ENCODE results near the gene RNF213.
"Not testable (repeated sequence)": the region's sequence is repeated elsewhere in the genome, so short reads cannot be mapped to it uniquely, and the experiment has no call there.

The RNF213 gene

DNA sequence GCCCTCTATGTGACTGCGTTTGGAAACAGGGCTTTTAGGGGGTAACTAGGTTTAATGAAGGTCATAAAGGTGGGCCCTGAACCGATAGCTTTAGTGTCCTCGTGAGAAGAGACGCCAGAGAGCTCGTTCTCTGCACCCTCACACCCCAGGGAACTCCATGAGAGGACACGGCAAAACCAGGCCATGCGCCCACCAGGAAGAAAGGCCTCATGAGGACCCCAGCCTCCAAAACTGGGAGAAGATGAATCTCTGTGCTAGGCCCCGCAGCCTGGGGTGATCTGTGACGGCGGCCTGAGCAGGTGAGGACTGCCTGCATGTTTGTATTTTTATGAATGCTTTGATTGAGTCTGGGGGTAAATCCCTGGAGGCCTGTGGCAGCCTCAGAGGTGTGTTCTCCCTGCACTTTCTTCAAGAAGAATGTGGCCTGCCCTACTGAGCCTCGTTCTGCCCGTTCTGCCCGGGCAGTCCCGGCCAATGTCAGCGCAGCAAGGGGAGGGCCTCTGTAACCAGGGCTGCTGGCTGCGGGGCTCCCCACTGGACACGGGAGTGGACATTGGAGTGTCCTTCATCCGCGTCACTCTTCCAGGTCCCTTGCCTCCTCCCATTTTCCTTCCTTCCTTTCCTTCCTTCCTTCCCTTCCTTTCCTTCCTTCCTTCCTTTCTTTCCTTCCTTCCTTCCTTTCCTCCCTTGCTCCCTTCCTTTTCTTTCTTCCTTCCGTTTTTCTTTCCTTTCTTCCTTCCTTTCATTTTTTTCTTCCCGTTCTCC lies 6.8 kb upstream of the RNF213 start:
- DNase-seq = no peak

DNA sequence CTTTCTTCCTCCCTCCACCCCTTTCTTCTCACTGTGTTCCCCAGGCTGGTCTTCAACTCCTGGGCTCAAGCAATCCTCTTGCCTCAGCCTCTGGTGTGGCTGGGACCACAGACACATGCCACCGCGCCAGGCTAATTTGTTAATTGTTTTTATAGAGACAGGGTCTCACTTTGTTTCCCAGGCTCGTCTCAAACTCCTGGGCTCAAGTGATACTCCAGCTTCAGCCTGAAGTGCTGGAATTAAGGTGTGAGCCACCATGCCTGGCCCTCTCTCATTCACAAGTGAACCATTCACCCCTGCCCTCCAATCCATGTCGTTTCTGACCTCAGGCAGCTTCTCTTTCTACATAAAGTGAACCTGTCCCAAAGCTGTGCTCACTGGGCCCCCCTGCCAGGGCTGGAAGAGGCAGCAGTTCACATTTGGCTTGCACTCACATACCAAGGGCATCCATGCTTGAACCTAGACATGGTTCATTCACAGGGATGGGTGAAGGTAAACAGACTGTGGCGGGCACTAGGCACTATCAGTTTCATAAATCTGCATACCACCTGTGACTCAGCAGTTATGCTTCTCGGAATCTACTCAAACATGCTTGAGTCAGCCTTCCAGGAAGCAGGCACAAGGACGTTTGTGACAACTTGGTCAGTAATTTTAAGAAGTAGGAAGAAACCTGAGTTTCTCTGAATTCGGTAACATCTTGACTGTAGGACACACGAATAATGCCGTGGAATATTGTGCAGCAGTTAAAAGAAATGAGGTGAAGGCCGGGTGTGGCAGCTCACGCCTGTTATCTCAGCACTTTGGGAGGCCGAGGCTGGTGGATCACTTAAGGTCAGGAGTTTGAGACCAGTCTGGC lies 6.0 kb upstream of the RNF213 start:
- peak; percentile 73 for DNase-seq

DNA sequence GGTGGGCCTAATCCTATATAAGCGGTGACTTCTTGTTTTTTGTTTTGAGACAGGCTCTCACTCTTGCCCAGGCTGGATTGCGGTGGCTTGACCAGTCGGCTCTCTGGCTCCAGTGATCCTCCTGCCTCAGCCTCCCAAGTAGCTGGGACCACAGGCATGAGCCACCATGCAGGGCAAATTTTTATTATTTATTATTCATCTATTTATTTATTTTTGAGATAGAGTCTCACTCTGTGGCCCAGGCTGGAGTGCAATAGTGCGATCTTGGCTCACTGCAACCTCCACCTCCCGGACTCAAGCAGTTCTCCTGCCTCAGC lies 4.7 kb upstream of the RNF213 start:
- DNase-seq = no peak

DNA sequence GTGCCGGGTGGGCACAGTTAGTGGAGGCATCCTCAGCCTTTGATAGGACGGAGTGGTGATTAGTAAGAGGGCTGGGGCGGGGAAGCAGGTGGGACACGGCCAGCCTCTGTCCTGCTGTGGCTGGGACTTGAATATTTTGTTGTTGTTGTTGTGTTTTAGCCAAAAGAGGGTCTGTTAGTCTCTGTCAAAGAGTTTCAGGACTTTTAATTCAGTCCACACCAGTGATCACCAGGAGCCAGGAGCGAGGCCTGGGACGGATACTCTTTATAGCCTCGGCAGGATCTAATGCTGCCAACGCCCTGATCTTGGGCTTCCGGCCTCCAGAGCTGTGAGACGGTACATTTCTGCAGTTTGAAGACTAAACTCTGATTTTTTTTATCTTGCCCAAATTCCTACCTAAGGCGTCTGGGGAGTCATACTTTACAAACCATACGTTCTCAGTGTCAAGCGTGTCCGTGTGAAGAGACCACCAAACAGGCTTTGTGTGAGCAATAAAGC lies 2.9 kb upstream of the RNF213 start:
- no peak for DNase-seq

DNA sequence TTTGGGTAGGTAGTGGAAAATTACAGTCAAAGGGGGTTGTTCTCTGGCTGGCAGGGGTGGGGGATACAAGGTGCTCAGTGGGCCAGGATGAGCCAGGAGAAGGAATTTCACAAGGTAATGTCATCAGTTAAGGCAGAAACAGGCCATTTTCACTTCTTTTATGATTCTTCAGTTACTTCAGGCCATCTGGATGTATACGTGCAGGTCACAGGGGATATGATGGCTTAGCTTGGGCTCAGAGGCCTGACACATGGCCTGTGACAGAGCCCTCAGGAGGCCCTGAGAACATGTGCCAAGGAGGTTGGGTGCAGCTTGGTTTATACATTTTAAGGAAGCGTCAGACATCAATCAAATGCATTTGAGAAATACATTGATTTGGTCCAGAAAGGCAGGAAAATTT lies 2.4 kb upstream of the RNF213 start:
- not testable (repeated sequence) for DNase-seq

DNA sequence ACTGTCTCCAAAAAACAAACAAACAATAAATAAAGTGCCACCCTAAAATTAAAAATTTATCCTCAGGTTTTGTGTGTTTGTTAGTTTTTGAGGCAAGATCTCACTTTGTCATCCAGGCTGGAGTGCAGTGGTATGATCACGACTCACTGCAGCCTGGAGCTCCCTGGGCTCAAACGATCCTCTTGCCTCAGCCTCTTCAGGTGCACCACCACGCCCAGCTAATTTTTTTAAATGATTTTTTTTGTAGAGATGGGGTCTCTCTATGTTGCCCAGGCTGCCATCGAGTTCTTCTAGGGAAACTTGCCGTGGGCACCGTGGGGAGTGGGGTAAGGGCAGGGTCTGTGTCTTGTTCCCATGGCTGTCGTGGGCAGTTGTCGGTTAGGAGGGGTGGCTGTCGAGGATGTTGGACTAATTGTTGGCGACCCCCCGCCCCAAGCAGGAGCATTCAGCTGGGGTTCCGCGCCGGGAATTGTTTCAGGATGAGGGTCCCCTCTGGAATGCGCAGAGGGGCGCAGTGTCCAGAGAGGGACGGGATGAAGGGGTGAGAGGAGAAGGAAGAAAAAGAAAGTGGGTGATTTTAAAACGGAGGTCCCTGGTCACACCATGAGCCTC lies 1.1 kb upstream of the RNF213 start:
- DNase-seq = peak; percentile 33

DNA sequence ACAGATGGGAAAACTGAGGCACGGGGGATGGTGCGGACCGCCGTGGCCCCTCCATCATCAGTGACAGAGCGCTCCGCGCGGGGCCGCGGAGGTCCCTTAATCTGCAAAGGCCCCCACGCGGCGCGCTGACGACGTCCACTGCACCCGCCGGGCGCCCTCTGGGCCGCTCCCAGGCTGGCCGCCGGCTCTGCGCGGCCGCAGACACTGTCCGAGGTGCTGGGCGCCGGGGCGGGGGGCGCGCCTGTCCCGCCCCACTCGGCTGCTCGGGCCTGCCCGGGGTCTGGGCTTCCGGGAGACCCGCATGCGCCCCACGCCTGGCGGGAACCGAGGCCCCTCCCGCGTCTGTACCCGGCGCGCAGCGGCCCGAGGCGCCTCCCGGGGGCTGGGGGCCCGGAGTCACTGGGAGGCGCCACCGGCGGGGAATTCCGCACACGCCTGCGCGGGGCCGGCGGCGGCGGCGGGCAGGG lies 550 bp upstream of the RNF213 start:
- peak; percentile 84 for DNase-seq

DNA sequence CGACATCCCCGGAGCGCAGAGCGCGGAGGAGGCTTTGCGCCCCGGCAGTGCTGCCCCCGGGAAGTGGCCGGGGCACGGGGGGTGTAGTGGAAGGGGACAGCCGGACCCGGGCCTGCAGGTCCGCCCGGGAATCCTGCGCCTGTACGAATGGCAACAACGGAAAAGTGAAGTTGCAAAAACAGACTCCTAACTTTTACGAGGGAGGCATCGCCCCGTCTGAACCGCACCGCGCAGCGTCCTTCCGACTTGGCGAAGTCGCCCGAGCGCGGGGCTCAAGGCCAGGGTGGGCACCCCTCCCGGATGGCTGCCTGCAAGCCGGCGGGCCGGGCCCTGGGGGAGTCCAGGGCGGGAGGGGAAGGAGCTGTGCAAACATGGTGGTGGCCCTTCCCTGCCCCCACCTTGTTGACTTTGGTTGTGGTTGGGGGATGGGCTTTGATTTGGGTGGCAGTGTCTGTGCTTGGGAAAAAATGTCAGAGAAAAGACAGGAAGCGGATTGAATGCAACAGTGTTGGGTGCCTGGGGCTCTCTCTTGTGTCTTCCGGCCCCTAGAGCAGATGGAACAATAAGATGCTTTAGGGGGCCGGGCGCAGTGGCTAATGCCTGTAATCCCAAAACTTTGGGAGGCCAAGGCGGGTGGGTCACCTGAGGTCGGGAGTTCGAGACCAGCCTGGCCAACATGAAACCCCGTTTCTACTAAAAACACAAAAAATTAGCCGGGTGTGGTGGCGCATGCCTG lies 675 bp downstream of the RNF213 start:
- peak; percentile 85 for DNase-seq

DNA sequence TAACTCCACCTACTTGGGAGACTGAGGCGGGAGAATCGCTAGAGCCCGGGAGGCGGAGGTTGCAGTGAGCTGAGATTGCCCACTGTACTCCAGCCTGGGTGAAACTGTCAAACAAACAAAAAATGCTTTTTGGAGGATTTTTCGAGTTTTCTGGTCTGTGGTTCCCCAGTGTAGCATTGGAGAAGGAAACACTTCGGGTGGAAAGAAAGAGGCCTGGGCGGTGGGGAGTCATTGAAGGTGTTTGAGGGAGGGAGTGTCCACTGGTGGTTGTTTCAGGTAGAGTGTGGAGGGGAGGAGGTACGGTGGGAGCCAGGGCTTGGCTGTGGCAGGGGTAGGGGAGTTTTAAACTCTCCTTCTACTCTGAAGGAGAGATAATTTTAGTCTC lies 1.2 kb downstream of the RNF213 start:
- no peak for DNase-seq

DNA sequence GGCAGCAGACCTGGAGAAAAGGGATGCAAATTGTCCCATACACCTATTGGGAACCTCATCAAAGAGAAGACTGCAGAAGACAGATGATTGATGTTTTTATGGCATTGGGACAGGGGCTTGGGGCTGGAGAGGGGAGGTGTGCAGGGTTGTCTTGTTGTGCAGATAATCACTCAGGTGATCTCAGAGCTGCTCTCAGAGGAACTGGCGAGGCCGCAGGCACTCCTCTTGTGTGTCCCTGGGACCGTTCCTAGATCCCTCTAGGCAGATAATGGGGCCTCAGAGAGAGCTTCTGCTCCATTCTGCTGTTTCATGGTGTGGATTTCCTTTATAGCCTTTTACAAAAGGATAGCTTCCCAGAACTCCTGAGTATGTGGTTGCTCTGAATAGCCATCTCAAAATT lies 1.6 kb downstream of the RNF213 start:
- no peak for DNase-seq

DNA sequence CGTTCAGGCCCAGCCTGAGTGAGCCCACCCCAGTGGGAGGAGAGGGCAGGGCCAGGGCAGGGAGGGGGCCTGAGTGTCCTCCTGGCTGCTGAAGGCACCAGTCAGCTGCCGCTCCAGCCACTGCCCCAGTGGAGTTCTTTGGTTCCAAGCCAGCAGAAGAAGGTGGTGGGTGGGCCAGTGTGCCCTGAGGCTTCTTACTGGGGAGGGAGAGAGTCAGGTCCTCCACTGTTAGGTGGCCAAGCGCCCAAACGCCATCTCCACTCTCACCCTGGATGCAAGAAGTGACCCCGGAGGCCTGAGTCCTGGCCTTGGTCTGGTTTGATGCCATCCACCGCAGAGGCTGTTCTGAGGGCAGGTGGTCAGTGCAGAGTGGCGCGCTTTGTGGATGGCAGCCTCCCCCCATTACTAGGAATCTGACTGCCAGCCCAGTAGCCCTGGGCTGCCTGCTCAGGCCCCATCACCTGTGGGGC lies 2.2 kb downstream of the RNF213 start:
- no peak for DNase-seq

DNA sequence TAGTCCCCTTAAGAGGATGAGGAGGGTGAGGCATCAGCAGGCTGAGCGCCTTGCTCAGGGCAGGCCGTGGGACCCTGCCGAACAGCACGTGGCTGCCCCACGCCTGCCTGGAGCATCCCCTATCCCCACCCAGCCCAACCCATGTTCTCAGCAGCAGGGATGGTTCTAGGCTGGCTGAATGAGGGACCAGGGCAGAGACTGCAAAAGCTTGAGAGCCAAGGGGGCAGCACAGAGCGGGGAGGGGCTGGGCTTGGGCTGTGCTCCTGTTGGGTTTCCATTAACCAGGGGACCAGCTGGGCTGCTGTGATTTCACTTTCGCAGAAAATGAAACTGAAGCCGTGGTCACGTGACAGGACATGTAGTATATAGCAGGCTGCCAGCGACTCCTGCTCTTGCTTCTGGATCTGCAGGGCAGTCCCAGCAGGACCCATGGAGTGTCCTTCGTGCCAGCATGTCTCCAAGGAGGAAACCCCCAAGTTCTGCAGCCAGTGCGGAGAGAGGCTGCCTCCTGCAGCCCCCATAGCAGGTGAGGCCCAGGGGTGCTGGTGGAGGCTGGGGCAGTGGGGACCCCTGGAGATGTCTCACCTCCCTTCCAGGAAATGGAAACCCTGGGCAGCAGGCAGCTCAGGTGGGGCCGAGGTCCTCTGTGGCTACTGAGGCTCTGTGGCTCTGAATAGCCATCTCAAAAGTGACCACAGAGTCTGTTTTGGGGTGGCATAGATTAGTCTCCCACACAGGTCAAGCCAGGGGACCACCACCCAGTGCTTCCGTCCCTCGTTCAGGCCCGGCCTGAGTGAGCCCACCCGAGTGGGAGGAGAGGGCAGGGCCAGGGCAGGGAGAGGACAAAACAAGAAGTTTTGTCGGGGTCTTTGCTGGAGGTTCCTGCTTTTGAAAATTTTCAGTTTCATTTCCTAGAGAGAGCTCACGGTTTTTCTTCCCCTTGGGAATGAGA lies 2.9 kb downstream of the RNF213 start:
- peak; percentile 88 for DNase-seq

DNA sequence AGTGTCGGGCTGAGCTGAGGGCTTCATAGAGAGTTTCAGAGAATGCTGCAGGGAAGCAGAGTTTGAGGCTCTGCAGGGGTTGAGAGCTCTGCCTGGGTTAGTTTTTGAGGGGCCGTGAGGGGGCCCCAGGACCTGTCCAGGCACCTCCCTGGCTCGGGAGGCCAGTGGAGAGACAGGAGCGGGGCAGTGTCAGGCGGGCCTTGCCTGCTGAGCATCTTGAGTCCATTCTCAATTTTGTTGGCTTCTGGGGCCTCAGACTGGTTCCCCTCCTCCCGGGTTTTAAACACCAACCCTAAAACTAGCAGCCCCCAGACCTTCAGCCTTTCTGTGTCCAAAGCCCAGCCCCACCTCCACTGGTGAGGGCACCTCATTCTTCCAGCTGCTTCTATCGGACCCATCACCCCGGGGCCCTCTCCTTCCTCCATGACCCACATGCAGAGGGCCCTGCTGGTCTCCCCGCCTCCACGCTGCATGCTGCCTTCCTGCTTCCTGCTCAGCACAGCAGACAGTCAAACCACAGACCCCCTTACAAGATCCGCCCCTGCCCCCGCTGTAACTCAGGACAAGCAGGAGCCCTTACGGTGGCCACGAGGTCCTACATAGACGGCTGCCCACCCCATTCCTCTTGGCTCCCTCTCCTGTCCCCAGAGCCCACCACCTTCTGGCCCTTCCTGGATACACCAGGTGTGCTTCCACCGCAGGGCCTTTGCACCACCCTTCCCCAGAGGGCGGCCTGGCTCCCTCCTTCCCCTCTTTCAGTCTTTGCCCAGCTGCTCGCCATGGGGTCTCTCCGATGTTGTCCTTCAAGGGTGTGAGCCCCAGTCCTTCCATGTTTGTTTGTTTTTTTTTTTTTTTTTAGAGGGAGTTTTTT lies 3.8 kb downstream of the RNF213 start:
- peak; percentile 80 for DNase-seq

DNA sequence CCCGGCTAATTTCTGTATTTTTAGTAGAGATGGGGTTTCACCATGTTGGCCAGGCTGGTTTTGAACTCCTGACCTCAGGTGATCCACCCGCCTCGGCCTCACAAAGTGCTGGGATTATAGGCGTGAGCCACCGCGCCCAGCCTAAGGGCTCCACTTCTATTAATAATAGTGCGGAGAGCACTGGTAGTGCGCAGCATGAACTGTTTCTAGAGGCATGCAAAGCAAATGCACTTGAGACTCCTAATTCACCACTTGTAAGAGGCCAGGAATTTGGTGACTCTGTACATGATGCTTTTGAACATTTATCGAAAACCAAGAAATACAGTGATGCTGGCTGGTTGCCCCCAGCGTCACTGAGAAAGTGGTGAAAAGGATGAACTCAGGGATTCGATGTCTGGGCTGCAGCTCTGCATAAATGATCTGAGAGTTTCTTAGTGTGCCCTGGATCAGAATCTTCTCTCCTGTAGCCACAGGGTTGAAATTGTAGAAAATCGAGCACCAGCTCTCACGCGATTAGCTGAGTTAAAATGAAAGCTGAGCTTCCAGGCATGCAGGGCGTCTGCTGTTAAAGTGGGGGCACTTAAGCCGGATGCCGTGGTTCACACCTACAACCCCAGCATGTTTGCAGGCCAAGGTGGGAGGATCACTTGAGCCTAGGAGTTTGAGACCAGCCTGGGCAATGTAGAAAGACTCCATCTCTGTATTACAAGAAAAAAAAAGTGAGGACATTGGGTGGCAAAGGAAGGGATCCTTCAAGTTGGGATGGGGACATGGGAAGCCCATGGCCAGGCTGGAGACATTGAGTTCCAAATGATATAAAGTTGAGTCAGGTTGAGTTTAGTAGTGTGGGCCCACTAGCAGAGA lies 4.8 kb downstream of the RNF213 start:
- DNase-seq = peak; percentile 74

DNA sequence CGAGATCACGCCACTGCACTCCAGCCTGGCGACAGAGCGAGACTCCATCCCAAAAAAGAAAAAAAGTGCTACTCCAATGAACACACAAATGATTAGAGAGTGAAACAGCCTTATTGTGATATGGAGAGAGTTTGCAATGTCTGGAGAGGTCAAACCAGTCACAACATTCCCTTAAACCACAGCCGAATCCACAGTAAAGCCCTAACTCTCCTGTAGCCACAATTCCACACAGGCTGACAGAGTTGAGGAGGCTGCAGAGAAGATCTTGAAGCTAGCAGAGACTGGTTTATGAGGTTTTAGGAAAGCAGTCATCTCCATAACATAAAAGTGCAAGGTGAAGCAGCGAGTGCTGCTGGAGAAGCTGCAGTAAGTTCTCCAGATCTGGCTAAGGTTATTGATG lies 6.7 kb downstream of the RNF213 start:
- no peak for DNase-seq

DNA sequence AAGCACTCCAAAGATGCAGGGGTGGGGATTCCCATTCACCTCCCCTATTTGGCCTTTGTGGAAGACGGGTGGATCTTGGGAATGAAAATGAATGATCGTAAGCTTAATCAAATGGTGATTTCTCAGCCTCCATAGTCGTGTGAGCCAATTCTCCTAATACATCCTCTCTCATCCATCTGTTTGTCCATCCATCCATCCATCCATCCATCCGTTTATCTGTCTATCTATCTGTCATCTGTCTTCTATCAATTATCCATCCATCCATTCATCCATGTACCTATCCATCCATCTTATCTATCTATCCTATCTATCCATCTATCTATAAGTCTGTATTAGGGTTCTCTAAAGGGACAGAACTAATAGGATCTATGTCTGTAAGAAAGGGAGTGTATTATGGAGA lies 7.8 kb downstream of the RNF213 start:
- no peak for DNase-seq

DNA sequence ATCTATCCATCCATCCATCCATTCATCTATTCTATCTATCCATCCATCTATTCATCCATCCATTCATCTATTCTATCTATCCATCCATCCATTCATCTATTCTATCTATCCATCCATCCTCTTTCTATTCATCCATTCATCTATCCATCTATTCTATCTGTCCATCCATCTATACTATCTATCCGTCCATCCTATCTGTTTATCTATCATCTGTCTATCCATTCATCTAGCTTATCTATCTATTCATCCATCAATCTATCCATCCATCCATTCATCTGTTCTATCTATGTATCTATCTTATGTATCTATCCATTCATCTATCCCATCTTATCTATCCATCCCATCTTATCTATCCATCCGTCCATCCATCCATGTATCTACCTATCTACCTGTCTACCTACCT lies 8.8 kb downstream of the RNF213 start:
- DNase-seq = no peak

DNA sequence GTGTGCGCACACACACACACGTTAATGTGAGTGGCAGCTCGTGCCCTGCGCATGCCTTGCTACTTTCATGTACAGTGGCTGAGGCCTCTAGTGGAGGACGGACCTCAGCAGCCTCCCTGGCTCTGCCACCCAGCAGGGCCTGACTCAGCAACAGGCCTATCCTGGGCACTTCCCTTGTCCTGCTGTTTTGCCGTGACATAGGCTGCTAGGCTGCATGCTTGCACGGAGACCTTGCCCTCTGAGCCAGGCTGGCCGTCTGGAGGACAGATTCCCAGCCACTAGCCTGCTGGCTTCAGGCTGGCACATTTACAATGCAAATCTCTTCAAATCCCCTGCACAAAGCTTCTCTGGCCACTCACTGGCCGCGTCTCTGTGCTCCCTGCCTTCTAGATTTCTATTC lies 9.5 kb downstream of the RNF213 start:
- DNase-seq = no peak

DNA sequence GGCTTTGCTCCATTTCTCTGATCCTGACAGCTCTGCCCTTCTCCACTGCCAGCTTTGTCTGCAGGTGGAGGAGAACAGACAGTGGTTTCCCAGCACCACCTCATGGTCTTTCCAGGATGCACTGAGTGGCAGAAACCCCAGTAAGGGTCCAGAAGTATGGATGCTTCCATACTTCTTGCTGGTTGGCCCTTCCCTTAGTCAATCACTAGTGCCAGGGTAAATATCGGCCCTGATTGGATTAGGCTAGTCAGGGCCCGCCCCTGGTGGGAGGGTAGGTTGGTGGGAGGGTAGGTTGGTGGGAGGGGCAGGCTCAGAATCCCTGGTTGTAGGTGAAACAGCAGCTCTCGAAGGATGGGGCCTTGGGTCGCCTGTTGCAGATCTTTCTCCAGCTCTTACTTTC lies 10.2 kb downstream of the RNF213 start:
- peak; percentile 48 for DNase-seq

DNA sequence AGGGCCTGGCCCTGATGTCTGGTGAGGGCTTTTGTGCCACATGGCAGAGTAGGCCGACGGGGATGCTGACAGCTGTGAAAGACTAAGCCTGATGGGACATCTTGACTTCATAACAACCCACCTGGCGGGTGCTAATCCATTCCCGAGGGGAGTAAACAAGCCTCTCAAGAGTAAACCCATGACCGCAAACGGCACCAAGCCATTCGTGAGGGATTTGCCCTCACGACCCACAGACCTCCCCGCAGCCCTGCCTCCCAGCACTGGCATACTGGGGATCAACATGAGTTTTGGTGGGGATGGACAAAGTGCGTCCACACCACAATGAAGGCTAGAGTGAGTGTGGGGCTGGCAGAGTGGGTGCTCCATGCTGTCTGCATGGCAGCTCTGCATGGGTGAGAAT lies 11.7 kb downstream of the RNF213 start:
- DNase-seq = no peak

All from CD4-positive, alpha-beta T cell treated with Interleukin-6 for 4 hours (primary cell).